ENCODE measurements around the gene ART1. TPM values are rescaled to one million over a fixed set of nuclear protein-coding genes. Genes with fewer than 3 reads are reported as not detected.

ART1 gene
- total RNA-seq, 4 donors from 2014 or later, result not detected

DNA sequence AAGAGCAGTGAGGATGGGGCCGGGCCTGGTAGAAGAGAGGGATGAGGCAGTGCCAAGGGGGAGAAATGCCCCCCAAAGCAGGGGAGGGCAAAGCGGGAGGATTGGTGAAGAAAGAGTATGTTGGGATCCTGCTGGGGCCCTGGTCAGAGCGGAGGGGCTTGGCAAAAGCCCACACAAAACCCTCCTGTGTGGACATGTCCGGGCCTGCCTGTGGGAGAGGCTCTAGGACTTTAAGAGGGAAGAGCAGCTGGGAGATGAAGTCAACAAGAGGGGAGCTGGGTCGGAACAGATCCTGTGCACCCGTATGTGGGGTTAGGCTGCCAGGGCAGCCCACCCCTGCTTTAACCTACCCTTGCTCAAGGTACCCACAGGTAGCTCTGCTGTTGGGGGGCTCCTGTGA lies 28.9 kb upstream of the ART1 start:
- TF ChIP-seq CTCF (IDR thresholded peaks at IDR 0.05) (no peak), POLR2A (IDR thresholded peaks at IDR 0.05) (no peak), POLR2AphosphoS5 (IDR thresholded peaks at IDR 0.05) (no peak), EP300 (IDR thresholded peaks at IDR 0.05) (no peak)
- H3K4me1 ChIP-seq, result no peaks in the 10 kb centered on the region
- H3K9me3 ChIP-seq, result no peaks in the 10 kb centered on the region
- 87 to 100% methylated on average over 2 to 4 of the region's 6 CpGs for WGBS, 2 donors (ENCODE audit: low coverage in 1 of 2)
- ATAC-seq, result no peak
- H3K4me3 ChIP-seq, result no peak overlapping the region
- no peak overlapping the region for H3K27ac ChIP-seq
- H3K27me3 ChIP-seq, result no peaks in the 10 kb centered on the region
- no peaks in the 10 kb centered on the region for H3K36me3 ChIP-seq

- no peaks in the 10 kb centered on the region for H3K9me3 ChIP-seq
Measured at GRCh38 chr11:3616721-3617460, 28.0 kb upstream of the ART1 start.

DNA sequence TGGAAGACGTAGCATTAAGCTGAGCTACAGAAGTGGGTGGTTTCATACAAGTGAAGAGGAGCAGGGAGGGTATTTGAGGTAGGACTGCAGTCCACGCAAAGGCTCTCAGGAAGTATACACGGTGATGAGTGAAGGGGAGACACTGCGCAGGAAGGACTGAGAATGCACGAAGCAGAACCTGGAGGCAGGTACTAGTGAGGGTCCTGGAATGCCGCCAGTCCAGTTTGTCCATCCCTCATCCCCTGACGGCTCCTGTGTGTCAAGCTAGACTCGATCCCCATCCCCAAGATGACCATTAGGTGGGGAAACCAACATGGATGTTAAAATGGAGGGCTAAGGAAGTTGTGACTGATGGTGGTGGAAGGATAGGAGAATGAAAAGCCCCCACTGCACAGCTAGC lies 26.9 kb upstream of the ART1 start:
- Histone ChIP-seq H3K27me3 (no peaks in the 10 kb centered on the region), H3K4me1 (no peaks in the 10 kb centered on the region), H3K4me3 (no peak overlapping the region), H3K9me3 (no peaks in the 10 kb centered on the region), H3K36me3 (no peaks in the 10 kb centered on the region), H3K27ac (no peak overlapping the region)
- TF ChIP-seq POLR2A (IDR thresholded peaks at IDR 0.05), result no peak
- no peak for TF ChIP-seq EP300 (IDR thresholded peaks at IDR 0.05)
- no peak for TF ChIP-seq POLR2AphosphoS5 (IDR thresholded peaks at IDR 0.05)
- TF ChIP-seq CTCF (IDR thresholded peaks at IDR 0.05), result no peak
- WGBS, 2 donors (ENCODE audit: low coverage in 1 of 2), result 56 to 80% methylated on average over 1 to 6 of the region's 8 CpGs
- ATAC-seq, result no peak

More at GRCh38 chr11:3616721-3617460, 28.0 kb upstream of the ART1 start:
- H3K36me3 ChIP-seq, result no peaks in the 10 kb centered on the region
- H3K27me3 ChIP-seq, result no peaks in the 10 kb centered on the region
- H3K4me1 ChIP-seq, result no peaks in the 10 kb centered on the region
- no peak for TF ChIP-seq POLR2AphosphoS5 (IDR thresholded peaks at IDR 0.05)
- TF ChIP-seq POLR2A (IDR thresholded peaks at IDR 0.05), result no peak
- no peak for TF ChIP-seq EP300 (IDR thresholded peaks at IDR 0.05)
- TF ChIP-seq CTCF (IDR thresholded peaks at IDR 0.05), result no peak
- 50 to 73% methylated on average over 4 to 13 of the region's 25 CpGs for WGBS, 2 donors (ENCODE audit: low coverage in 1 of 2)
- no peak overlapping the region for H3K4me3 ChIP-seq
- ATAC-seq, result no peak
- H3K27ac ChIP-seq, result no peak overlapping the region

DNA sequence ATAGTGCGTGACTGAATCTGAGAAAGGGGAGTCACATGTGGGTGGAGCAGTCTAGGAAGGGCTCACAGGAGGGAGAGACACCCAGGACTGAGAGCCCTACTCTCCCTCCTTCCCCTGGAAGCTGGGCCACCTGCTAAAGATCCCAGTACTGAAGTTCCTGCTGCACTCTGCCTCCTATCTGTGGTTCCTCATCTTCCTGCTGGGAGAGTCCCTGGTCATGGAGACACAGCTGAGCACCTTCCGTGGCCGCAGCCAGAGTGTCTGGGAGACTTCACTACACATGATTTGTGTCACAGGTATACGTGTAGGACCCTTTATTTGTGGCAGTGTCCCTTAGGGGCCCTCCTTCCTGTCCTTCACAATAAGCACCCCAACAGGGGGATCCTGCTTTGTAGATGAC lies 22.4 kb upstream of the ART1 start:
- H3K9me3 ChIP-seq, result no peaks in the 10 kb centered on the region
- no peaks in the 10 kb centered on the region for H3K4me1 ChIP-seq
- TF ChIP-seq EP300 (IDR thresholded peaks at IDR 0.05) (no peak), POLR2AphosphoS5 (IDR thresholded peaks at IDR 0.05) (no peak), POLR2A (IDR thresholded peaks at IDR 0.05) (no peak), CTCF (IDR thresholded peaks at IDR 0.05) (no peak)
- H3K27me3 ChIP-seq, result no peaks in the 10 kb centered on the region
- H3K4me3 ChIP-seq, result no peak overlapping the region
- no peak overlapping the region for H3K27ac ChIP-seq
- H3K36me3 ChIP-seq, result no peaks in the 10 kb centered on the region
- ATAC-seq, result no peak
- 71 to 75% methylated on average over 4 of the region's 4 CpGs for WGBS, 2 donors (ENCODE audit: low coverage in 1 of 2)

GRCh38 chr11:3623121-3623520 lies 21.8 kb upstream of the ART1 start:
- no peaks in the 10 kb centered on the region for H3K27me3 ChIP-seq
- H3K36me3 ChIP-seq, result no peaks in the 10 kb centered on the region
- H3K27ac ChIP-seq, result no peak overlapping the region
- H3K4me3 ChIP-seq, result no peak overlapping the region
- TF ChIP-seq POLR2A (IDR thresholded peaks at IDR 0.05) (no peak), CTCF (IDR thresholded peaks at IDR 0.05) (no peak), EP300 (IDR thresholded peaks at IDR 0.05) (no peak), POLR2AphosphoS5 (IDR thresholded peaks at IDR 0.05) (no peak)
- H3K4me1 ChIP-seq, result no peaks in the 10 kb centered on the region
- no peaks in the 10 kb centered on the region for H3K9me3 ChIP-seq
- WGBS, 2 donors (ENCODE audit: low coverage in 1 of 2), result 89 to 95% methylated on average over 5 of the region's 5 CpGs
- ATAC-seq, result no peak
